Fibroblast of skin of scalp (primary cell): ENCODE data around the gene DTWD1. TPM values are rescaled to one million over a fixed set of nuclear protein-coding genes. Genes with fewer than 3 reads are reported as not detected.
"Not testable (repeated sequence)": the region's sequence is repeated elsewhere in the genome, so short reads cannot be mapped to it uniquely, and the experiment has no call there.

Source experiments
- DNase-seq: peaks from one replicate; pipeline ENCODE4 v3.0.0-alpha.2; 2013
- polyA plus RNA-seq, 2 experiments: library from polyadenylated mRNA; unstranded; fragments of 120-200 nt; gene quantifications; one replicate each; pipeline ENCODE4 v1.2.1, GENCODE V29; 2013; ENCODE audit not compliant: insufficient read length in 2 of 2

Gene DTWD1, protein sequence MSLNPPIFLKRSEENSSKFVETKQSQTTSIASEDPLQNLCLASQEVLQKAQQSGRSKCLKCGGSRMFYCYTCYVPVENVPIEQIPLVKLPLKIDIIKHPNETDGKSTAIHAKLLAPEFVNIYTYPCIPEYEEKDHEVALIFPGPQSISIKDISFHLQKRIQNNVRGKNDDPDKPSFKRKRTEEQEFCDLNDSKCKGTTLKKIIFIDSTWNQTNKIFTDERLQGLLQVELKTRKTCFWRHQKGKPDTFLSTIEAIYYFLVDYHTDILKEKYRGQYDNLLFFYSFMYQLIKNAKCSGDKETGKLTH
- 21.1 TPM for polyA plus RNA-seq (2013, experiment 1 of 2; ENCODE audit: insufficient read length)
- 22.9 TPM for polyA plus RNA-seq (2013, experiment 2 of 2; ENCODE audit: insufficient read length)

DNA sequence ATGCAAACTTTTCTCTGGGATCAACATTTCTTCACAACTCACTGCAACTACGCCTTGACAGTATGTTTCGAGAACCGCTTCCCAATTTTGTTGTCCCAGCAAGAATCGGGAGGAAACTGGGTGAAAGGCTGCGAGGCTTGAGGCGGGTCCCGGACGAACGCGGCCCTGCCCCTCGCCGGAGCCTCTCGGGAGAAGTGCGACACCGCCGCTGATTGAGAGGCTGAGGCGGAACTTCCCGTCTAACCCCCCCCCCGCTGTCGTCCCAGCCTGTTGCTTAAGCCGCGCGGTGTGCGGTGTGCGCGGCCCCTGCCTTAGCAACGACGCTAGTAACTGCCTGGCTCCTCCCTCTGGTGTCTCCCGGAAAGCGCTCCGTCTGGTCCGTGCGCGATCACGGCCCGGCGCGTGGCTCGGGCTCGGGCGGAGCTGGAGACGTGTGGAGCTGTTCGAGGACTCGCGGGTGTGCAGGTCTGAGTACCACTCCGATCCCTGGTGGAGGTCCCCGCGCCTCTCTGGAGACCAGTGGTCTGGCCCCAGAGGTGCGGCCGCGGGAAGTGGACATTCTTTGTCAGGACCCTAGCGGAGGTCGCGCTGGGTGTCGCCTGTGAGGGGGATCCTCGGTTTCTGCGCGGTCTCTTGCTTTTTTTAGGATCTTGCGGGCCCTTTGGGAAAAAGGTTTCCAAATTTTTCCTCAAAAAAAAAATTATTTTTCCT lies at the start of gene DTWD1, which contains the start of gene FAM227B:
DTWD1 (plus strand) TSS at position 391 of the 711 bp plus-strand sequence. CDS start 4,120 bp downstream, outside the sequence.
FAM227B (minus strand) TSS at position 161 of the 711 bp plus-strand sequence. CDS start 5,647 bp downstream, outside the sequence.
- peak; percentile 99 for DNase-seq

DNA sequence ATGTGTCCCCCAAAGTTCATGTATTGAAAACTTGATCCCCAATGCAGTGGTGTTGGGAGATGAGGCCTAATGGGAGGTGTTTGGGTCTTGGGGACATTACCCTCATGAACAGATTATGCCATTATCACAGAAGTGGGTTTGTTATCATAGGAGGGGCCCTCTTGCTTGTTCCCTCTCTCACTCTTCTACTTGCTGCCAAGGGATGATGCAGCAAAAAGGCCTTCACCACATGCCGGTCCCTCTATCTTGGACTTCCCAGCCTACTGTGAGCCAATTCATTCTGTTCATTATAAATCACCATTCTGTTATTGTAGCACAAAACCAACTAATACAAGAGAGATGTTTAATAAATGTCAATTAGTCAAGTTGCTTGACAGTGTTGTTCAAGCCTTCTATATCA lies 47.4 kb upstream of the DTWD1 start:
- no peak for DNase-seq

DNA sequence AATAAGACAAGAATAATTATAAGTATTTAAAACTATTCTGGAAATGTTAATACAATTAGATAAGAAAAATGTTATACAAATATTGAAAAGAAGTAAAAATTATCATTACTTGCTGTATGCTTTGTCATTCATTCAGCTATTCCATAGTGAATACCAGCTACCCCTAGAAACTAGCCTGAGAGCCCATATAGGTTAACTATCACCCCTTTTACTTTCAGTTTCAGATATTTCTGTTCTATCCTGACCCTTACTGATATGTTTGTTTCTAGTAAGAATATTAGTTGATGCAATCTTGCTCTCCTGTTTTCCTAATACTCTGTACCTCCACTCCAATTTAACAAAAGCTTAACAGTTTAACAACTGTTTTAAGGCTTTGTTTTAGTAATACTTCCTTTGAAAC lies 31.8 kb upstream of the DTWD1 start:
- DNase-seq = no peak

DNA sequence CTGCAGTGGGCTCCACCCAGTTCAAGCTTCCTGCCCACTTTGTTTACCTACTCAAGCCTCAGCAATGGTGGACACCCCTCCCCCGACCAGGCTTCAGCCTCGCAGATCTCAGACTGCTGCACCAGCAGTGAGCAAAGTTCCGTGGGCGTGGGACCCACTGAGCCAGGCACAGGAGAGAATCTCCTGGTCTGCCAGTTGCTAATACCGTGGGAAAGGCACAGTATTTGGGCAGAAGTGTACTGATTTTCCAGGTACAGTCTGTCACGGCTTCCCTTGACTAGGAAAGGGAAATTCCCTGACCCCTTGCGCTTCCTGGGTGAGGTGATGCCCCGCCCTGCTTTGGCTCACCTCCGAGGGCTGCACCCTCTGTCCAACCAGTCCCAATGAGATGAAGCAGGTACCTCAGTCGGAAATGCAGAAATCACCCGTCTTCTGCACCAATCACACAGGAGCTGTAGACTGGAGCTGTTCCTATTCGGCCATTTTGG lies 28.0 kb upstream of the DTWD1 start:
- not testable (repeated sequence) for DNase-seq

DNA sequence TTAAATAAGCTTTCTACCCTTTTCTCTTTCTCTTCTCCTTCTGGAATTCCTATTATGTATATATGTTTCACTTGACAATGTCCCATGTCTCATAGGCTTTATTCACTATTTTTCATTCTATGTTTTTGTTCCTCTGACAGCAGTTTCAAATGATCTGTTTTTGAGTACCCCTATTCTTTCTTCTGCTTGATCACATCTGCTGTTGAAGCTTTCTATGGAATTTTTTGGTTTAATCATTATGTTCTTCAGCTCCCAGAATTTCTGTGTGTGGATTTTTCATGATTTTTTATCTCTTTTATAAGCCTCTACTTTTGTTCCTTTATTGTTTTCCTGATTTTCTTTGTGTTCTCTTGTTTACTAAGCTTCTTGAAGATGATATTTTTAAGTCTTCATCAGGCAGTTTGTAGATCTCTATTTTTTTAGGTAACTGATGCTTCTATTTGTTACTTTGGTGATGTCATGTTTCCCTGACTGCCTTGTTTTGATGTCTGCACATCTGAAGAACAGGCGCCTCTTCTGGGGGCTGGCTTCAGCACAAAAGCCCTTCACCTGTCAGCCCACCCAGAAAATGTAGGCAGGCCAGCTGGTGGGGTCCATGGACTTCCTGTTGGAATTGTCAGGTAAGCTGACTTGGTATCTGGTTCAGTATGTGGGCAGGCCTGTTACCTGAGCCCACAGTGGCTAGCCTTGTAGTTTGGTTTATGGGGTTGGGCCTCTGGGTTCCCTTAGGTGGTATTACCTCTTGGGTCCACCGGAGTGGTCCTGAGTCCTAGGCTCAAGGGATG lies 16.0 kb upstream of the DTWD1 start:
- no peak for DNase-seq

DNA sequence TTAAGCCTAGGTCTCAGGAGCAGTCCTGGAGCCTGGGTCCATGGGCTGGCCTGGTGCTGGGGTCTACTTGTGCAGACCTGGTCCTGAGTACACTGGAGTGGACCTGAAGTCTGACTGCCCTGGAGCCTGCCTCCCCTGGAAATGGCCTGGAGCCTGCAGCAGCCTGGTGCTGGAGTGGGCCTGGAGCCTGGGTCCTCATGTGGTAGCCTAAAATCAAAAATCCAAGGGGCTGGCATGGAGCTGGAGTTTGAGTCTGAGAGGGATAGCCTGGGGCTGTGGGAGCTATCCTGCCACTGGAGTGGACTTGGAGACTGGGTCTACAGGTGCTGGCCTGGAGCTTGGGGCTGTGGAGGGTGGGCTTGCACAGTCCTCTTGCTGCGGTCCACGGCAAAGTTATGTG lies 15.3 kb upstream of the DTWD1 start:
- no peak for DNase-seq

DNA sequence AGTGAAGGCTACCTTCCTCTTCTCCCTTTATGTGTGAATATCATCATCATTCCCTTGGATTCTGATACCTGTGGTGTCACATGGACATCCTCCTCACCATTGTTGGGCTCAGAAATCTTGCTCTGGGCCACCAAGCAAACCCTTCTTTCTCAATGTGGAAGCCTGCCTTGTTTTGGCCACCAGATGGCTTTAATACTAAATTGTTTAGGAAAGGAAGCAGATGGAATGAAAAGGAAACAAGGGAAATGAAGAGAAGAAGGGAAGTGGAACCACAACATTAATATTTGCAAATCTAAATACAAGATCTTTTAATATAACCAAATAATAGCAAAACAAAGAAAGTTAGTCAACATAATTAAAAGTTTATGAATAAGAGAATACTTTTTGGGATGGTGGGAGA lies 14.3 kb upstream of the DTWD1 start:
- DNase-seq = no peak

DNA sequence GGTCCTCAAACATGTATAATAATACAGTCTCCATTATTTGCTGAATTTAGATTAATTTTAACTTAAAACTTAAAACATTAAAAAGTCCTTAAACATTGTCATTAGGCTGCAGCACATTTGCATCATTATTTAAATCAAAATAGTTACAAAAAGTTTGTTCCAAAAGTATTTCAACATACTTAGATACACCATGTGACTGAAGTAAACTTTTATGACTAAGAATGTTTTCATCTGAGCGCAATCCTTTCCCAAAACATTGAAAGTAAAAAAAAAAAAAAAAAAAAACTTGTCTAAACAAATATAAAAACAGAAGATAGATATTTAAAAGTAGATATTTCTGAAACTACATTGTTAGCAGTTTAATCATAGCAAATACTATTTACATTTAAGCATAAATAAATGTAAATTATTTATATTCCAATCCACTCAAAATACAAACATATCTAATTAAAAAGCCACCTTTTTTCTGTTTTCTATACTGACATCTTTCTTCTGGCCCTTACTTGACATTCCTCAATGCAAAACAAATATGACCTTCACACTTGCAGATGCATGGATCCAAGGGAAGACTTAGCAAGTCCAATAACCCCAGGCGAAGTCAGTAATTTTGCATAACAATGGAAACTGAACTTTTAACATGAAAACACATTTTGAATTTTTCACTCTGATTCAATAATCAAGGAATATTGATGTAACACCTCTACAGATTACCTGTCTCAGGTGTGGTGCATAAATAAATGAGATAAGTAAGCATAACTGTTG lies 10.5 kb upstream of the DTWD1 start:
- no peak for DNase-seq

DNA sequence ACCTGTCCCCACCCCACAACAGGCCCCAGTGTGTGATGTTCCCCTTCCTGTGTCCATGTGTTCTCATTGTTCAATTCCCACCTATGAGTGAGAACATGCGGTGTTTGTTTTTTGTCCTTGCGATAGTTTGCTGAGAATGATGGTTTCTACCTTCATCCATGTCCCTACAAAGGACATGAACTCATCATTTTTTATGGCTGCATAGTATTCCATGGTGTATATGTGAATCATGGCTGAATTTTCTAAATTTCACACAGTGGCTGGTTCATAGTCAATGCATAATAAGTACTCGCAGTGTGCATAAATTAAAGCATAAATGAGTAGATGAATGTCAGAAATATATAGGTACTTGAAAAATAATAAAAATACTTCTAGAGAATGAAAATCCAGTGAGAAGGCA lies 8.6 kb upstream of the DTWD1 start:
- not testable (repeated sequence) for DNase-seq

DNA sequence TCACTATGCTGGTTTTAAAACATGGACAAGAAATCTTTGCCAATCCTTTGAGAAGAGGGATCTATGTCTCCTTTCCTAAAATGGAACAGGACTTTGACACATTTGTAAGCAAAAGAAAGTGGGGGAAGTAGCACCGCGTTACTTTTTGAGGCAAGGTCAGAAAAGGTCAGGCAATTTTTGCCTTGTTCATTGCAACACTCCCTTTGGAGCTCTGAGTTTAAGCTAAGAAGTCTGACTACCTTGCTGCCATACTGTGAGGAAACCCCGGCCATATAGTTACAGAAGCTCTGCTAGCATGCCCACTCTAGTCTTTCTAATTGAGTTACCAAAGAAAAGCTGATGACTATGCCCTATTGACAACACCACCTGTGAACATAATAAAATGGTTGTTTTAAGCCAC lies 1.6 kb upstream of the DTWD1 start:
- DNase-seq = no peak

DNA sequence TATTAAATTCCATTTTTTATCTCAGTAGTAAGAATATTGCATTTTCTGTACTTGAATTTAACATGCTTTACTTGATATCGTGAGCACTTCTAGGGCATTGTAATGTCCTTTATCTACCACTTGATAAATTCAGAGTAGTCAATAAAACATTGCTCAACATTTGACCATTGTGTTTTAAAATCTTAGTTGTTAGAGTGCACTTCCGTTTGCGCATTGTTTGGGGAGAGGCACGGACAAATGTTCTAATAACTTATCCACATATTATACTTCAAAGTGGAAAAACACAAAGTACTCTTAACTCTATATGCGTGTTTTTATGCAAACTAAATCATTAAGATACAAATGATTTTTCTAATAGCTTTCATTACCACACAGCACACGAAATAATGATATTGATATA lies 649 bp upstream of the DTWD1 start:
- DNase-seq = no peak

DNA sequence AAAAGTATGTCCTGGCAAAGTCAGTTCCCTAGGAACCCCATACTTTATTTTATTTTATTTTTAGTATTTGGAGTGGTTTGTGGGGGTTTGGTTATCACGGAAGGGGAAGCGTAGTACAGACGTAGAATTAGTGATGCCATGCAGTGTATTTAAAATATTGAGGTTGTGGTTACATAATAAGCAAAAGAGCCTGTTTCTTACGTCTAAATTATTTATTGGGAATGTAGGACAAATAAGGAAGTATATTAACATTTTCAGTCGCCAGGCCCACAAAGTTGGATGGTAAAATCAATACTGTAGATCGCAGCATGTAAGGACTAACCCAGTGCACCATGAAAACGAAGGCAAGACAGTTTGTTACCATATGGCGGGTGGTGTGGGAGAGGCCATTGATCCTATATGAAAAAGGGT lies 558 bp downstream of the DTWD1 start:
- no peak for DNase-seq

DNA sequence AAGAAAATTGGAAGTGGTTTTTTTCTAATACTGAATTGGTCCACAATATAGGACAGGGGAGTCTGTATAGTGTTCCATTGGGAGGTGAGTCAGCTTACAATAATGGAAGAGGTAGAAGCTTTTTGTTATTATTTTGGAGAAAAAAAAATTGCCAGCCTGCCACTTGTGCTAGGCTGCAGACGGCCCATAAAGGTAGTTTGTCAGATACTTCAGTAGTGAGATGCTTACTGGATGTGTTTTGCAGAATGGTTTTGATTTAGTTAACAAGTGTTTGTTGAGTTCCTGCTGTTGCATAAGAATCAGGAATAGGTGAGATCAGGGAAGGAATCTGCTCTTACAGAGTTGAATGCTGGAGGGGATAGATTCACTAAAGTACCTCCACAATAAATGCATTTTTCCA lies 1.0 kb downstream of the DTWD1 start:
- no peak for DNase-seq

DNA sequence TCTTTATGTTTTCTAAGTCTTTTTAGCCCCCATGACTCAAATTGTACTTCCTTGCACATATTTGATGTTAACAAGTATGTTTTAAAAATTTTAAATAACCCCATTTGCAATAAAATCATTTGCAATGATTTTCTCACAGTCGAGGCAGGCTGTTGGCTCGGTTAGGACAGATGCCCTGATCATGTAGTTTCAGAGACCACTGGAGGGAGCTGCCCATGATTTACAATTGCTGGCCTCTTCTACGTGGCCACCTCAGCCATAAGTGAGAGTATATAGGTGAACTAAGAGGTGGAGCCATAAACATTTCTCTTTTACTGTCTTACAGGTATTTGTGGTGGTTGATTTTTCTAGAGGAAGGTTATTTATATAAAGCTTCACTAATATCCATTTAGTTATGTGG lies 1.7 kb downstream of the DTWD1 start:
- DNase-seq = no peak

DNA sequence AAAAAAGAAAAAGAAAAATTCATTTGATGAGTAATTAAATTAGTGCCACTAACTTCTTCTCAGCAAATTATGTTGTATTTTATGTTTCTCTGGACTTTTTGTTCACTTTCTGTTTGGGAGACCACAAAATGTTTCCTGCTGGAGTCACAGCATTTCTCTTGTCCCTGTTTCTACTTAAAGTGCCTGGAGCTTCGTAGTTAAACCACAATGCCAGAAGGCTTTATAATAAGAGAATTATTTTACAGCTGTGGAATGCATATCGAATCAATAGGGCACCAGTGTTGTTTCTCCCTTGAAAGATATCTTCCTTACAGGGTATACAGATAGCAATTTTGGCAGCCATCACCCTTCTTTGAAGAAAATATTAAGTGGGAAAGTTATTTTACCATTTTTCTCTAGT lies 3.2 kb downstream of the DTWD1 start:
- peak; percentile 91 for DNase-seq

DNA sequence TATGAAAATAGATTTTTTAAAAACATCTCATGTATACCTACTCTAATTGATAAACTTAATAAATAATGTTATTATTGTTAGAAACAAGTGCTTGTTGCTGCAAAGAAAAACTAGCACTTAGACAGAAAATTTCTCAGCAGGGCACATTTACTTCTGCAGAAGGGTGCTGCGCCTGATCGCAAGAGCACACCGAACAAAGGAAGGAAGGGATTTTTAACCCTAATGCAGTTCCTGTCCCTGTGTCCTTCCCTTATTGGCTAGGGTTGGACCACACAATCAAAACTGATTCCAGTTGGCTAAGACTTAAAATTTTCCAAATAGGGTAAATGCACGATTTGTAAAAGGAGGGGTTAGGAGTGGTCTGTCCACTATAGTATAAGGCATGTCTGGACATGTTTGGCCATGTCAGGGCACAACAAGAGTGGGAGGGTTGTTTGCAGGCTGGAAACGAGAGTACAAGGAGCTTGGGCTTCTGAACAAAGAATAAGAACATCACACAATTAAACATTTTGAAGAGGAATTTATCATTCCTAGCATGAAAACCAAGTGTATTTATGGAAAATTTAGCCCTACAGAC lies 4.7 kb downstream of the DTWD1 start:
- DNase-seq = no peak

DNA sequence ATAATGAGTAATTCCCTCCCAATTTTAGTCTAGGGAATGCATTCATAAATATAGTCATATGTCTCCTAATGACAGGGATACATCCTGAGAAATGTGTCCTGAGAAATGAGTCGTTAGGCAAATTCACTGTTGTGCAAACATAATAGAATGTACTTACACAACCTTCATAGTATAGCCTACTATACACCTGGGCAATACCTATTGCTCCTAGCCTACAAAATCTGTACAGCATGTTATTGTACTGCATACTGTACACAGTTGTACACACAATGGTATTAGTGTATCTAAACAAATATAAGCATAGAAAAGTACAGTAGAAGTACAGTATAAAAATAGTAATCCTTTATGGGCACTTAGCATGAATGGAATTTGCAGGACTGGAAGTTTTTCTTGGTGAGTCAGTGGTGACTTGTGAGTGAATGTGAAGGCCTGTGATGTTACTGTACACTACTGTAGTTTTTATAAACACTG lies 6.6 kb downstream of the DTWD1 start:
- peak; percentile 93 for DNase-seq

DNA sequence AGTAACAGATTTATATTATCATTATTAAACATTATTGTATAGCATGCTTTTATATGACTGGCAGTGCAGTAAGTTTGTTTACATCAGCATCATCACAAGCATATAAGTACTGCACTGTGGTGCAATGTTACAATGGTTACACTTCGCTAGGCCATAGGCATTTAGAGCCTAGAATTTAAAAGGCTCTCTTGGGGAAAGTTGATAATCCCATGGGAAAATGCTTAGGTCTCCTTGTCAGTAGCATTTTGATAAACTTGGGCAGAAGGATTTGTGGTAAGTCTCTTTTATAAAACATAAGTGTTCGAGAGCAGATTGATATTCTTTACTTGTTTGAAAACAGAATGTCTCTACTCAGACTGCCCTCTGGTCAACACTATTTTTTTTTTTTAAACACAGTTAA lies 7.5 kb downstream of the DTWD1 start:
- no peak for DNase-seq

DNA sequence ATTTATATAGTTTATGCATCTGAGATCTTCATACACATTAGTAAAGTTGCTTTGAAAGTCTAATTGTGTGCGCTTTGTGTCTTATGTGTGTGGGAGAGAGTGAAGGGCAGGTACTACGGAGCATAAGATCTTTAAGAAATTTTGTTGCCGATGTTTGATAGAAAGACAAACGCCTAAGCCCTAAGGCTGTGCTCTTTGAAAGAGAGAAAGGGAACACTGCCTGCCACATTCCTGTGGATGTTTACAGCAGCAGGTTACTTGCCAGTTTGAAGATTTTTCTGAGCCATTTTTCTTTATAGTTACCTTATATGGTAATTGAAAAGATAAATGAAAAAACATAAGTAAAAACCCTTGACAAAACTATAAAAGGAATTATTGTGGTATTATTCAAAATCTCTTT lies 17.0 kb downstream of the DTWD1 start:
- no peak for DNase-seq

DNA sequence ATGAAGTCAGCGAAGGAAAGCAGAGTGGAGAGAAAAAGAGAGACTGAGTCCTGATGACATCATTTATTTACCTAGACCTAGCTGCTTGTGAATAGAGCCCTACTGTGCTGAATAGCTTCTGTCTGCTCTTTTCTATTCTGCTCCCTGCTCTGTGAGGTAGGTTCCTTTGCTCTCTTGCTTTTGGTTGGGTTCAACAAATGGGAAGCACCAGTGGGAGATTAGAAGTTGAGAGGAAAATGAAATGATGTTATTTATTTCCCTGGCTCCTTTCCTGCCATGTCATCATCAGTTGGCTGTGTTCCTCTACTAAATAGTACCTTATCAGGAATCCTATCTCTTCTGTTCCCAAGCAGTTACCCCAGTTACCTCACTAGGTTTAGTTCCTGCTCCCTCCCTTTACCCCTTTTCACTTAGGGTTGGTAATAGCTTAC lies 23.5 kb downstream of the DTWD1 start:
- DNase-seq = no peak

DNA sequence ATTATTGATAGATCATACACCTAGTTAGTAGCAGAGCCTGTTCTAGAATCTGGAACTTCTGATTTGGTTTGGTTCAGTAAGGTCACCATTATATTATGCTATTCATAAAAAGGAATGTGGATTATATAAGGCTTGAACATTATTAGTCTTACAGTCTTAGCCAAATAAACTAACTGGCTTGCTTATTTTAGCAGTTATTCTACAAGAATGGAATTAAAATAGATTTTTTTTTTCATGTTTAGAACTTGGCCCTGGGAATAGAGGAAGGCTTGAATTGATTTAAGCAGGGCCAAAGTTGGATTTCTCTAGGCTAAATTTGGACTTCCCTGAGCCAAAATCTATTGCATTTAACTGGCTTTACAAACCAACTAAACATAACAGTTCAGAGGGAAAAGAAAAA lies 24.4 kb downstream of the DTWD1 start:
- no peak for DNase-seq

DNA sequence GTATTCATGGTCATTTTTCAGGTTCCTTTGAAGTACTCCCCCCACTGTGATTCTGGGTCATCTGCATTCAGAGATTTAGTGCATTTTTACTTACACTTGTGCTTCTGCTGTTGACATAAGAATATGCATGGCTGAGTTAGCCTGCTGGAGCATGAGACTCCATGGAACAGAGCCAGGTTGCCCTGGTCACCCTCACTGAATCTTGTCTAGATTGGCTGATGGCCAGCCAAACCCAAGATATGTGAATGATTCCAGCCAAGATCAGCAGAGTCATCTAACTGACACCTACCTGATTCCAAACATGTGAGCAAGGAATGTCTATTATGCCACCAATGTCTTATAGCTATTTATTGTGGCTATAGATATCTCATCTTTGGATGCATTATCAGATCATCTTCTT lies 25.1 kb downstream of the DTWD1 start:
- DNase-seq = peak; percentile 82
